ENCODE measurements around the gene CAMTA1. TPM values are rescaled to one million over a fixed set of nuclear protein-coding genes. Genes with fewer than 3 reads are reported as not detected.

CAMTA1 gene
- polyA plus RNA-seq, 1 experiment, result 64.9 TPM

- Histone ChIP-seq H3K27ac (ENCODE audit: low read depth, low read length) (no peak overlapping the region), H3K4me3 (ENCODE audit: low read depth, low read length) (no peak overlapping the region), H3K9me3 (ENCODE audit: control insufficient read depth, insufficient read depth, low read length) (no peaks in the 10 kb centered on the region; the same call in 1 of the 2 replicates), H3K27me3 (ENCODE audit: control insufficient read depth, insufficient read depth, low read length) (peaks cover 15% of the 10 kb centered on the region)
- TF ChIP-seq CTCF (IDR thresholded peaks at IDR 0.05; ENCODE audit: low read depth, low read length), result no peak
- CTCF ChIA-PET, result no interaction called here
- POLR2A ChIA-PET, result no interaction called here
- DNase-seq (ENCODE audit: low read depth, low spot score), result no peak
Measured at GRCh38 chr1:6963912-6964307, 178.7 kb downstream of the CAMTA1 start.

- ChIA-PET CTCF (interaction anchor here (0.5 kb wide), 1 partner anchor 263 kb away, joined by 6 read pairs; no protein-coding TSS in a partner anchor), POLR2A (no interaction called here)
- Histone ChIP-seq H3K27ac (ENCODE audit: low read depth, low read length) (no peak overlapping the region), H3K4me3 (ENCODE audit: low read depth, low read length) (no peak overlapping the region), H3K27me3 (ENCODE audit: control insufficient read depth, insufficient read depth, low read length) (peaks cover 15% of the 10 kb centered on the region), H3K9me3 (ENCODE audit: control insufficient read depth, insufficient read depth, low read length) (no peaks in the 10 kb centered on the region; the same call in 1 of the 2 replicates)
- no peak for TF ChIP-seq CTCF (IDR thresholded peaks at IDR 0.05; ENCODE audit: low read depth, low read length)
- no peak for DNase-seq (ENCODE audit: low read depth, low spot score)
Measured at GRCh38 chr1:6965083-6965934, 180.1 kb downstream of the CAMTA1 start.

- CTCF ChIA-PET, result no interaction called here
- Histone ChIP-seq H3K27me3 (ENCODE audit: control insufficient read depth, insufficient read depth, low read length) (peaks cover 15% of the 10 kb centered on the region), H3K27ac (ENCODE audit: low read depth, low read length) (no peak overlapping the region), H3K4me3 (ENCODE audit: low read depth, low read length) (no peak overlapping the region), H3K9me3 (ENCODE audit: control insufficient read depth, insufficient read depth, low read length) (no peaks in the 10 kb centered on the region; the same call in 1 of the 2 replicates)
- POLR2A ChIA-PET, result no interaction called here
- DNase-seq (ENCODE audit: low read depth, low spot score), result no peak
- TF ChIP-seq CTCF (IDR thresholded peaks at IDR 0.05; ENCODE audit: low read depth, low read length), result no peak
Measured at GRCh38 chr1:6965935-6966241, 180.6 kb downstream of the CAMTA1 start.

GRCh38 chr1:6966326-6966725, 181.1 kb downstream of the CAMTA1 start:
- DNase-seq (ENCODE audit: low read depth, low spot score), result no peak
- POLR2A ChIA-PET, result no interaction called here
- peaks cover 15% of the 10 kb centered on the region for H3K27me3 ChIP-seq (ENCODE audit: control insufficient read depth, insufficient read depth, low read length)
- no peaks in the 10 kb centered on the region; the same call in 1 of the 2 replicates for H3K9me3 ChIP-seq (ENCODE audit: control insufficient read depth, insufficient read depth, low read length)
- H3K27ac ChIP-seq (ENCODE audit: low read depth, low read length), result no peak overlapping the region
- CTCF ChIA-PET, result no interaction called here
- no peak for TF ChIP-seq CTCF (IDR thresholded peaks at IDR 0.05; ENCODE audit: low read depth, low read length)
- no peak overlapping the region for H3K4me3 ChIP-seq (ENCODE audit: low read depth, low read length)

- ChIA-PET CTCF (interaction anchor here (0.8 kb wide), 1 partner anchor 248 kb away, joined by 3 read pairs; no protein-coding TSS in a partner anchor), POLR2A (no interaction called here)
- DNase-seq (ENCODE audit: low read depth, low spot score), result no peak
- no peak for TF ChIP-seq CTCF (IDR thresholded peaks at IDR 0.05; ENCODE audit: low read depth, low read length)
- Histone ChIP-seq H3K4me3 (ENCODE audit: low read depth, low read length) (no peak overlapping the region), H3K9me3 (ENCODE audit: control insufficient read depth, insufficient read depth, low read length) (no peaks in the 10 kb centered on the region; the same call in 1 of the 2 replicates), H3K27ac (ENCODE audit: low read depth, low read length) (no peak overlapping the region), H3K27me3 (ENCODE audit: control insufficient read depth, insufficient read depth, low read length) (peaks cover 10% of the 10 kb centered on the region)
Measured at GRCh38 chr1:6967431-6968111, 182.3 kb downstream of the CAMTA1 start.
